Activated CD8-positive, alpha-beta memory T cell treated with anti-CD3 and anti-CD28 coated beads, Interleukin-2, amount 10 ng/mL, durations not matched to agents 7 days and 5 days (primary cell): Measurements from ENCODE around the gene TJAP1. TPM values are rescaled to one million over a fixed set of nuclear protein-coding genes. Genes with fewer than 3 reads are reported as not detected.
A peak's percentile ranks its signal among the peaks of the same experiment; 100 is the strongest.
"Not testable (repeated sequence)": the region's sequence is repeated elsewhere in the genome, so short reads cannot be mapped to it uniquely, and the experiment has no call there.

Source experiments
- ATAC-seq: fragments of 150-1000 bp; cut with Tn5 transposase; one replicate; pipeline ENCODE4 v1.10.0; 2021; ENCODE audit warnings: moderate library complexity
- CTCF ChIA-PET: fragments of 350-600 bp; sonication (Branson Sonifier 250); formaldehyde crosslinking; loops from one replicate; lab custom pipeline; 2021; ENCODE audit warnings: antibody characterized with exemption; lab: Charles Lee
- DNase-seq: peaks from one replicate; pipeline ENCODE4 v3.0.0-alpha.2; 2020
- H3K27ac Mint-ChIP-seq: one replicate; pipeline ENCODE4 v1.8.0; 2021; ENCODE audit warnings: mild to moderate bottlenecking, mixed read lengths
- H3K27me3 Mint-ChIP-seq: one replicate; pipeline ENCODE4 v1.8.0; 2021; ENCODE audit warnings: mixed read lengths
- H3K36me3 Mint-ChIP-seq: one replicate; pipeline ENCODE4 v1.8.0; 2021; ENCODE audit warnings: mild to moderate bottlenecking, mixed read lengths
- H3K4me1 Mint-ChIP-seq: one replicate; pipeline ENCODE4 v1.8.0; 2021; ENCODE audit warnings: mixed read lengths
- H3K4me3 Mint-ChIP-seq: one replicate; pipeline ENCODE4 v1.8.0; 2021; ENCODE audit warnings: mild to moderate bottlenecking, moderate library complexity, mixed read lengths
- H3K9me3 Mint-ChIP-seq: one replicate; pipeline ENCODE4 v1.8.0; 2022; ENCODE audit warnings: low read depth, mixed read lengths
- total RNA-seq, 2 experiments: library from RNA; stranded (reverse); gene quantifications; one replicate each; pipeline ENCODE4 v1.2.3, GENCODE V29; 2021

TJAP1 gene
- total RNA-seq, 2 experiments from 2014 or later, result 41.1 to 41.8 TPM

DNA sequence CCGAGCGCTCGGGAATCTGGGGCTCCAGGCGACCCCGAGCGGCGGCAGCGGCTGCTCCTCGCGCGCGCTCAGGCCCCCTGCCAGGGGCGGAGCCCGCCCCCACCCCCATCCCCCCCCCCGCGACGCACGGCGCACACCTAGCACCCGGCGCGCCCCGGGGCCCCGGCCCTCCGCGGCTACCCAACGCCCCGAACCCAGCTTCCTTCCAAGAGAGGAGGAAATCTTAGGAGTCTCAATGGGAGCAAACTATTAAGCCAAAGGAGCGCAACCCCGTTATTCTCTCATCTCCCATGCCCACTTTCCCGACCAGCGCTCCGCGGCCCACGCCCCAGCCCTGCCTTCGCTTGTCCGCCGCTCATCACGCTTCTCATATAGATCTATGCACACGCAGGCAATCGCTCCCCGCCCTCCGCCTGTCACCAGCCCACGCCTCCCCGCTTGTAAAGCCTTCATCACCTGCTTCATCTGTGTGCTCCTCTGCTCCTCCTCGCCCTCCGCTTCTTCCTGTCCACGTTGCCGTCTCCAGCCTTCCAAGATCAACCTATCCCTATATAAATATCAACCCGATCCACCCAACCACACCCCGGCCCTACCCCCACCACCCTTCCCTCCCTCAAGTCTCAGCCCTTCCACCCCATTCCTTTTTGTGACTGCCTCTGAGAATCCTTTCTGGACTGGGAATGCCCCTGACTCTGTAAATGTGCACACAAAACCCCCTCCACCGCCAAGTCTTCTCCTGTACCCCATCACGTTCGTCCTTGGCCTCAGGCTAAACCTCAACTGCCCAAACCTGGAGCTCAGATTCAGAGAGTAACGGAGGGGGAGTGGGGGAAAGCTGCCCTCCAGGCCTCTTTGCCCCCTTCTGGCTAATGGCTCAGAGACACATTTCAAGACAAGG lies 21.6 kb upstream of the TJAP1 start, which contains the start of gene DLK2:
TSS of gene DLK2 (minus strand) at position 18 of the 898 bp plus-strand sequence. CDS start 723 bp downstream, outside the sequence.
- Mint-ChIP-seq H3K27ac (no peak within 1 kb of the TSS), H3K9me3 (no peaks in the 10 kb centered on the region), H3K4me3 (peak within 1 kb of the TSS; percentile 65), H3K27me3 (peaks cover 29% of the 10 kb centered on the region), H3K36me3 (peaks cover 5% of the 10 kb centered on the region), H3K4me1 (peaks cover 8% of the 10 kb centered on the region)
- DNase-seq (peak; percentile 55), ATAC-seq (peak; percentile 64)
- CTCF ChIA-PET, result interaction anchor here (0.6 to 4.1 kb wide), 12 partner anchors 12 to 238 kb away, joined by 3 to 48 read pairs (median 4); partner anchors contain the start of genes ABCC10, DNPH1 and POLR1C

DNA sequence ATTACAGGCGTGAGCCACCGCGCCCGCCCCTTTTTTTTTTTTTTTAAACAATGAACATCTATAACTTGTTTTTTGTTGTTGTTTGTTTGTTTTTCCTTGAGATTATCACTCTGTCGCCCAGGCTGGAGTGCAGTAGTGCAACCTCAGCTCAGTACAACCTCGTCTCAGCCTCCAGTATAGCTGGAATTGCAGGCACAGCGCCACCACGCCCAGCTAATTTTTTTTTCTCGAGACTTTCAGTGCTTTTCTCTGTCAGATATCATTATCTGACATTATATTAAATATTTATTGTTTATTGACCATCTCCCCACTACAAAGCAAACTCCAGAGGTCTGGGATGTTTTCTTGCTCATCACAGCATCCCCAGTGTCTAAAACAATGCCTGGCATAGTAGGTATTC lies 19.7 kb upstream of the TJAP1 start:
- Mint-ChIP-seq H3K4me1 (peaks cover 8% of the 10 kb centered on the region), H3K27me3 (peaks cover 42% of the 10 kb centered on the region), H3K36me3 (peaks cover 5% of the 10 kb centered on the region), H3K27ac (no peak overlapping the region), H3K4me3 (no peak overlapping the region), H3K9me3 (no peaks in the 10 kb centered on the region)
- ATAC-seq (no peak), DNase-seq (no peak)
- CTCF ChIA-PET, result interaction anchor here (1.0 to 4.1 kb wide), 3 partner anchors 14 to 49 kb away, joined by 4 to 48 read pairs (median 5); no protein-coding TSS in a partner anchor

DNA sequence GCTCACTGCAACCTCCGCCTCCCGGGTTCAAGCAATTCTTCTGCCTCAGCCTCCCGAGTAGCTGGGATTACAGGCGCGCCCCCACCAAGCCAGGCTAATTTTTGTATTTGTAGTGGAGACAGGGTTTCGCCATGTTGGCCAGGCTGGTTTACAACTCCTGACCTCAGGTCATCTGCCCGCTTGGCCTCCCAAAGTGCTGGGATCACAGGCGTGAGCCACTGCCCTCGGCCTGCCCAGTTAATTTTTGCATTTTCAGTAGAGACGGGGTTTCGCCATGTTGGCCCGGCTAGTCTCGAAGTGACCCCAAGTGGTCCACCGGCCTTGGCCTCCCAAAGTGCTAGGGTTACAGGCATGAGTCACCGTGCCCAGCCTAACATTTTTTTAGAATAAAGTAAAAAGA lies 19.2 kb upstream of the TJAP1 start:
- not testable (repeated sequence) for ATAC-seq, DNase-seq, H3K4me3 Mint-ChIP-seq, H3K27ac Mint-ChIP-seq, H3K36me3 Mint-ChIP-seq, H3K4me1 Mint-ChIP-seq, H3K9me3 Mint-ChIP-seq
- peaks cover 46% of the 10 kb centered on the region for H3K27me3 Mint-ChIP-seq
- CTCF ChIA-PET, result interaction anchor here (1.0 kb wide), 1 partner anchor 14 kb away, joined by 5 read pairs; no protein-coding TSS in a partner anchor

DNA sequence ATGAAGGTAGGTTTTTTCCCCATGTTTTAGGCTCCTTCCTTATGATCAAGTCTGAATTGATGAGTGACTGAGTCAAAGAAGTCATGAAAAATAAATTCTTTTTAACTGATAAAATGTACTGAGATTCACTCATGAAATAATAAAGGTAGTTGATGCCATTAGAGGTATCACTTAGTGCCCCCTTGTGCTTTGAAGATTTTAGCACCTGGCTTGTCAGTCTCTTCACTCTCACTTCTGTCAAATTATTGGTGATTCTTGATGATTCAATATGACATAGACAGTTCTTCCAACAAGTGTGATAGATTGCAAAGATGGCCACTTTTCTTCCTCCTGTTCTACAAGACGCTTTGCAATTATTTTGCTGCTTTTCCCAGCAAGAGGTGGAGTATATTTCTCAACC lies 17.8 kb upstream of the TJAP1 start:
- ATAC-seq (no peak), DNase-seq (no peak)
- H3K36me3 Mint-ChIP-seq, result peaks cover 3% of the 10 kb centered on the region
- CTCF ChIA-PET, result interaction anchor here (1.0 kb wide), 1 partner anchor 47 kb away, joined by 6 read pairs; no protein-coding TSS in a partner anchor
- peaks cover 8% of the 10 kb centered on the region for H3K4me1 Mint-ChIP-seq
- H3K9me3 Mint-ChIP-seq, result no peaks in the 10 kb centered on the region
- no peak overlapping the region for H3K4me3 Mint-ChIP-seq
- no peak overlapping the region for H3K27ac Mint-ChIP-seq
- H3K27me3 Mint-ChIP-seq, result peaks cover 50% of the 10 kb centered on the region

DNA sequence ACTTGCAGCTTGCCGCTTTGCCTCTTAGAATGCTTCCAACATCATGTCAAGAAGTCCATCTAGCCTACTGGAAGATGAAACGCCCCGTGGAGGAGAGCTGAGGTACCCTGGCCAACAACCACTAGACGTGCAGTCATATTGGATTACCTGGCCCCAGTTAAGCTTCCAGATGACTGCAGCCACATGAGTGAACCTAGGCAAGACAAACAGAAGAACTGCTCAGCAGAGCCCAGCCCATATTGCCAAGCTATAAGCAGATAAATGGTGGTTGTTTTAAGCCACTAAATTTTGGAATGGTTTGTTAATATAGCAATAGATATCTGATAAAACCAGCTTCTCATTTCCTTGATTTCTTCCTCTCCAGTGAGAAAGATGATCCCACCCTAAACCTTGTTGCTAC lies 17.3 kb upstream of the TJAP1 start:
- Mint-ChIP-seq H3K4me1 (peaks cover 8% of the 10 kb centered on the region), H3K9me3 (no peaks in the 10 kb centered on the region), H3K36me3 (peaks cover 3% of the 10 kb centered on the region), H3K4me3 (no peak overlapping the region), H3K27me3 (peaks cover 50% of the 10 kb centered on the region), H3K27ac (no peak overlapping the region)
- no peak for DNase-seq
- CTCF ChIA-PET, result interaction anchor here (1.0 kb wide), 1 partner anchor 47 kb away, joined by 6 read pairs; no protein-coding TSS in a partner anchor
- ATAC-seq, result no peak

DNA sequence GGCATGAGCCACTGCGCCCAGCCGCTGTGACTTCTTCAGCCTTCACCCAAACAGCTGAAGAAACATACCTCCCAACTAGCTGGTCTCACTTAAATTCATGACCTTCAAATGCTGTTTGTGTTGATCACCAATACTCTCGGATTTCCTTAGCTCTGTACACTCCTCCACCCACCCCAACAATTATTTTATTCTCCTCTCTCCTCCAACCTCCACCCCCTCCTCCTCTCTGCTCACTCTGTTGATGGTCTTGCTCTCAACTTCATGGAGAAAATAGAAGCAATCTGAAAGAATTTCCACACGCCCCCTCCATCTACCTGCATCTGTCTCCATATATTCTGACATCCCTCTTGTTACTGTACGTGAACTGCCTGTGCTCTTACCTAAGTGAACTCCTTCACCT lies 15.4 kb upstream of the TJAP1 start:
- Mint-ChIP-seq H3K27me3 (peaks cover 38% of the 10 kb centered on the region), H3K4me3 (no peak overlapping the region), H3K4me1 (no peaks in the 10 kb centered on the region), H3K9me3 (no peaks in the 10 kb centered on the region), H3K36me3 (no peaks in the 10 kb centered on the region), H3K27ac (no peak overlapping the region)
- no peak for DNase-seq
- CTCF ChIA-PET, result interaction anchor here (1.0 to 1.7 kb wide), 2 partner anchors 44 to 319 kb away, joined by 3 to 4 read pairs; no protein-coding TSS in a partner anchor
- no peak for ATAC-seq

DNA sequence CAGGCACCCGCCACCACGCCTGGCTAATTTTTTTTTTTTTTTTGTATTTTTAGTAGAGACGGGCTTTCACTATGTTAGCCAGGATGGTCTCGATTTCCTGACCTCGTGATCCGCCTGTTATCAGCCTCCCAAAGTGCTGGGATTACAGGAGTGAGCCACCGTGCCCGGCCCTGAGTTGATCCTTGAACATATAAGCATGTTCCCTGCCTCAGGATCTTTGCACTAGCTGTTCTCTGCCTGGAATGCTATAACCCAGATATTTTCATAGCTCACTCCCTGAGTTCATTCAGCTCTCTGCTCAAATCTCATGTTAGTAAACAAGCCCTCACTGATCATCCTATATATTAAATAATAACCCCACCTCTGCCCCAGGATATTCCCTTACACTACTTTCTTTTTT lies 13.0 kb upstream of the TJAP1 start:
- ATAC-seq (no peak), DNase-seq (no peak)
- CTCF ChIA-PET, result interaction anchor here (0.7 to 1.6 kb wide), 3 partner anchors 41 to 977 kb away, joined by 3 to 5 read pairs (median 3); no protein-coding TSS in a partner anchor
- no peak overlapping the region for H3K4me3 Mint-ChIP-seq
- no peak overlapping the region for H3K27ac Mint-ChIP-seq
- H3K27me3 Mint-ChIP-seq, result peaks cover 45% of the 10 kb centered on the region
- no peaks in the 10 kb centered on the region for H3K9me3 Mint-ChIP-seq
- no peaks in the 10 kb centered on the region for H3K36me3 Mint-ChIP-seq
- no peaks in the 10 kb centered on the region for H3K4me1 Mint-ChIP-seq

DNA sequence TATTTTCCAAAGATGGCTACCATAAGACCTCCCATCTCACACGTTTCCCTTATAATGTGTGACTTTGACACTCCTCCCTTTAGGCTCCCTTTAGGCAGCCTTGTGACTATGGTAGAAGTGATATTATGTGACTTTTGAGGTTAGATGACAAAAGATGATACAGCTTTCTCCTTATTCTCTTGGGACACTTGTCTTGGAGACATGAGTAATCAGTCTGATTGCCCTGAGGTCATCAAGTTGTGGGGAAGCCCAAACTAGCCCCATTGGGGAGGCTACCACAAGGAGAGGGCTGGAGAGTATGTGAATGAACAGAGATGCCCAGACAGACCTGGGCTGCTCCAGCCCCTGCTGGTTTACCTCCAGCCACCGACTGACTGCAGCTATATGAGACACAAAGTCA lies 11.4 kb upstream of the TJAP1 start:
- Mint-ChIP-seq H3K4me3 (no peak overlapping the region), H3K27me3 (peaks cover 39% of the 10 kb centered on the region), H3K9me3 (no peaks in the 10 kb centered on the region), H3K4me1 (no peaks in the 10 kb centered on the region), H3K36me3 (no peaks in the 10 kb centered on the region), H3K27ac (no peak overlapping the region)
- no peak for ATAC-seq
- no peak for DNase-seq
- CTCF ChIA-PET, result no interaction called here

DNA sequence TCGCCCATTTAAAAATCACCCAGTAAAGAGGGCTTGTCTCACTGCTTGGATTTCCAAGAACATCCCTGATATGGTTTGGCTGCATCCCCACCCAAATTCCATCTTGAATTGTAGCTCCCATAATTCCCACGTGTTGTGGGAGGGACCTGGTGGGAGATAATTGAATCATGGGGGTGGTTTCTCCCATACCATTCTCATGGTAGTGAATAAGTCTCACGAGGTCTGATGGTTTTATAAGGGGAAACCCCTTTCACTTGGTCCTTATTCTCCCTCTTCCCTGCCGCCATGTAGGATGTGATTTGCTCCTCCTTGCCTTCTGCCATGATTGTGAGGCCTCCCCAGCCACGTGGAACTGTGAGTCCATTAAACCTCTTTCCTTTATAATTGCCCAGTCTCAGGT lies 10.1 kb upstream of the TJAP1 start:
- H3K36me3 Mint-ChIP-seq, H3K9me3 Mint-ChIP-seq, H3K4me1 Mint-ChIP-seq, DNase-seq, H3K4me3 Mint-ChIP-seq, ATAC-seq: not testable (repeated sequence)
- Mint-ChIP-seq H3K27ac (peak overlapping the region; percentile 13), H3K27me3 (peaks cover 36% of the 10 kb centered on the region)
- CTCF ChIA-PET, result interaction anchor here (1.0 kb wide), 1 partner anchor 159 kb away, joined by 3 read pairs; the partner anchor contains the start of gene CRIP3

DNA sequence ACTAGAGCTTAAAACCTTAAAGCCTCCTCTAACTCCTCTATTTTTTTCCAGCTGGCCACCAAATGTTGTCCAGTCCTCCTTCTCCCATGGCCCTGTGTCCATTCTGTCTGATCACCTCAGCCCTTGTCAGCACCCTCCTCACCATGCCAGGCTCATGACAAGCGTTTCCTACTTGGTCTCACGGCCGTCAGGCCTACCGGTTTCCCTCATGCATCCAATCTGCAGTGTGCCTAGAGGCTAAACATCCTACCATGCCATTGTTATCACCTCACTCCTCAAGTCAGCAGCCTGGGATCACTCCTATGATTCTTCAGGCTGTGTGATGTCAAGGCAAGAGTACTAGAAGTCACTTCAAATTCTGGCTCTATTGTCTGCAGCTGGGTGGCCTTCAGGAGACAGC lies 9.6 kb upstream of the TJAP1 start:
- H3K36me3 Mint-ChIP-seq, result no peaks in the 10 kb centered on the region
- no peak overlapping the region for H3K27ac Mint-ChIP-seq
- H3K27me3 Mint-ChIP-seq, result peaks cover 33% of the 10 kb centered on the region
- DNase-seq (no peak), ATAC-seq (no peak)
- H3K9me3 Mint-ChIP-seq, result no peaks in the 10 kb centered on the region
- CTCF ChIA-PET, result interaction anchor here (1.0 kb wide), 2 partner anchors 40 to 159 kb away, joined by 3 read pairs; partner anchors contain the start of gene CRIP3
- H3K4me3 Mint-ChIP-seq, result no peak overlapping the region
- H3K4me1 Mint-ChIP-seq, result no peaks in the 10 kb centered on the region

DNA sequence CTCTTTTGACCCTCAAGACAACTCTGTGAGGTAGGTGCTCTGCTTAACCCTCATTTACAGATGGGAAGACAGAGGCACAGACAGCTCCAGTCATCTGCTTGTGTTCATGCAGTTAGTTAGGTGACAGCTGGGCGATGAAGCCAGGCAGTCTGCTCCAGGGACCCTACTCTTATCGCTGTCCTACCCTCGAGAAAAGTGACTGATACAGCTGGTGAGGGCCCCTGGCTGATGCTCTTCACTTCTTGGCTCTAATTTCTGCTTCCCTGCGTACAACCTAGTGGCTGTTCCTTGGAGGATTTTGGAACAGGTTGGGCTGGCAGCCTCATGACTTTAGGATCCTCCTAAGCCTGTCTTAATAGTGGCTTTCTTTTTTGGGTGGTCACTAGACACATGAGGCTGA lies 9.1 kb upstream of the TJAP1 start:
- peaks cover 30% of the 10 kb centered on the region for H3K27me3 Mint-ChIP-seq
- no peak overlapping the region for H3K27ac Mint-ChIP-seq
- no peak overlapping the region for H3K4me3 Mint-ChIP-seq
- H3K36me3 Mint-ChIP-seq, result no peaks in the 10 kb centered on the region
- DNase-seq (no peak), ATAC-seq (no peak)
- H3K9me3 Mint-ChIP-seq, result no peaks in the 10 kb centered on the region
- CTCF ChIA-PET, result interaction anchor here (1.0 kb wide), 2 partner anchors 39 to 160 kb away, joined by 3 read pairs; partner anchors contain the start of gene CRIP3
- no peaks in the 10 kb centered on the region for H3K4me1 Mint-ChIP-seq

DNA sequence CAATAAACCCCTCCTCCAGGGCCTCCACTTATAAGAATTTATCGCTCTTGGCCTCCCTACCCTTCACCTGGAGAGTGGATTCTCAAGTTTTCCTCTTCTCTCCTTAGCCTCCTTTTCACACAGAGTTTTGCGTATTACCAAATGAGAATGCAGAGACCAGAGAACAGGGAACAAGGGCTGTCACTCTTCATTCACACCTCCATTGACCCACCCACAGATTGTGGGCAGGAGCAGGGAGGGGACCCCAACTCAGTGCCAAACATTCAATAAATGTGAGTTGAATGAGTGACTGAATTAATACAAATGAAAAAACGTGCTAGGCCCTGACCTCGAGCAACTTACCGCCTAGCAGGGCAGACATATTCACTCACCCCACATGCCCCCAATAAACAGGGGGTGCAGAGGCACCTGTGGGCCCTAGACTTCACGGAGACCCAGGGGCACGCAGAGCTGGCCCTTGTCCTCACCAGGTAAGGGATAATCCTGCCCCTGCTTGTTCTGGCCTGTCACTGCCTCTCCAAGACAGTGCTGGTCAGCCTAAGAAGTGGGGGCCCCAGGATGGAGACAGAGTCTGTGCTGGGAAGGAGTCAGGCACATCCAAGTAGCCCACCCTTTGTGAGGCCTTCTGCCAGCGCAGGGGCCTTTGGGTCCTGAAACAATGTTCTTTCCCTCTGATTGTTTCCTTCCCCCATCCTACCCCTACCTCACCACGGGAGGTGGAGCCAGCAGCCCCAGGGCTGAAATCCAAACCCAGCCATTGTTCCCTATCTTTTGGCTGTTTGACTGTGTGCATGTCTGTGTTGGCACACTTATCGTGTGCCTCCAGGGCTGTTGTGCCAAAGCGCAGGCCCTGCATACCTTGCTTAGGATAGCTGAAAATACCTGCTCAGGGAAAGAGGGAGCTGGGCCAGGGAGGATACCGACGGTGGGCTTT lies 8.4 kb upstream of the TJAP1 start:
- H3K27me3 Mint-ChIP-seq, result peaks cover 24% of the 10 kb centered on the region
- H3K27ac Mint-ChIP-seq, result no peak overlapping the region
- CTCF ChIA-PET, result interaction anchor here (1.0 kb wide), 1 partner anchor 38 kb away, joined by 3 read pairs; no protein-coding TSS in a partner anchor

More for the DNA sequence above, 8.4 kb upstream of the TJAP1 start:
- no peak for DNase-seq
- Mint-ChIP-seq H3K4me1 (no peaks in the 10 kb centered on the region), H3K9me3 (no peaks in the 10 kb centered on the region), H3K36me3 (no peaks in the 10 kb centered on the region), H3K4me3 (no peak overlapping the region)
- no peak for ATAC-seq
